BE2C (cell line): Measurements from ENCODE around the gene MAPK14. TPM values are rescaled to one million over a fixed set of nuclear protein-coding genes. Genes with fewer than 3 reads are reported as not detected.
"Not testable (repeated sequence)": the region's sequence is repeated elsewhere in the genome, so short reads cannot be mapped to it uniquely, and the experiment has no call there.

Experiments
- DNase-seq: peaks from one replicate; pipeline ENCODE4 v3.0.0-alpha.2; 2020
- H3K27me3 ChIP-seq: fragments of 250-450 bp; sonication (Bioruptor Pico); 2 replicates; pipeline ENCODE4 v1.5.1; 2020; ENCODE audit warnings: mild to moderate bottlenecking
- H3K36me3 ChIP-seq: fragments of 250-450 bp; sonication (Bioruptor Pico); 2 replicates; pipeline ENCODE4 v1.5.1; 2020; ENCODE audit warnings: mild to moderate bottlenecking
- H3K4me1 ChIP-seq: fragments of 250-450 bp; sonication (Bioruptor Pico); 2 replicates; pipeline ENCODE4 v1.5.1; 2020
- H3K4me3 ChIP-seq: 2 replicates; pipeline ENCODE4 v1.5.1; 2011; ENCODE audit warnings: low read depth, low read length
- H3K9me3 ChIP-seq: fragments of 250-450 bp; sonication (Bioruptor Pico); 2 replicates; pipeline ENCODE4 v1.5.1; 2020
- CTCF ChIP-seq: IDR thresholded peaks from 2 replicates; pipeline ENCODE4 v1.5.1; 2012; ENCODE audit warnings: mild to moderate bottlenecking, low read depth, low read length
- polyA plus RNA-seq: library from polyadenylated mRNA; unstranded; fragments of >200 nt; gene quantifications from one replicate; pipeline ENCODE4 v1.2.1, GENCODE V29; 2012; ENCODE audit warnings: low read depth, missing spikeins; ENCODE audit not compliant: insufficient read length, insufficient read depth

MAPK14 gene
- 33.7 TPM for polyA plus RNA-seq

- H3K4me3 ChIP-seq, result peak within 1 kb of the TSS; percentile 98
- peak; percentile 99 for DNase-seq
- no peaks in the 10 kb centered on the region; the same call in 1 of the 2 replicates for H3K36me3 ChIP-seq
- H3K27me3 ChIP-seq, result no peaks in the 10 kb centered on the region
- no peaks in the 10 kb centered on the region for H3K4me1 ChIP-seq
- peak; percentile 88 for TF ChIP-seq CTCF
- no peaks in the 10 kb centered on the region for H3K9me3 ChIP-seq
These were observed at the start of gene MAPK14 for GRCh38 chr6:36027501-36028087. MAPK14 (plus strand) TSS chr6:36027808; CDS start chr6:36028158, 350 bp downstream.

DNA sequence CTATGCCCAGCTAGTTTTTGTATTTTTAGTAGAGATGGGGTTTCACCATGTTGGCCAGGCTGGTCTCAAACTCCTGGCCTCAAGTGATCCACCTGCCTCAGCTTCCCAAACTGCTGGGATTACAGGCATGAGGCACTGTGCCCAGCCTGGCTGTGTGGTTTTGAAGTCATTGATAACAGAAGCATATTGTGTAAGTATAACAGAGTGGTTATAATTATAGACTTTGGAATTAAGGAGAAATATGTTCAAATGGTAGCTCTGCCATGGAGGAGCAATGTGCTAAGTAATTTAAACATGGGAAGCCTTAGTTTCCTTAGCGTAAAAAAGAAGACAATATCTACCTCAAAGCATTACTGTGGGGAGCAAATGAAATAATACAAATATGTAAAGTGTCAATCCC is 47.5 kb upstream of the MAPK14 start:
- not testable (repeated sequence) for DNase-seq, H3K4me3 ChIP-seq, H3K9me3 ChIP-seq, H3K36me3 ChIP-seq, H3K27me3 ChIP-seq, H3K4me1 ChIP-seq

DNA sequence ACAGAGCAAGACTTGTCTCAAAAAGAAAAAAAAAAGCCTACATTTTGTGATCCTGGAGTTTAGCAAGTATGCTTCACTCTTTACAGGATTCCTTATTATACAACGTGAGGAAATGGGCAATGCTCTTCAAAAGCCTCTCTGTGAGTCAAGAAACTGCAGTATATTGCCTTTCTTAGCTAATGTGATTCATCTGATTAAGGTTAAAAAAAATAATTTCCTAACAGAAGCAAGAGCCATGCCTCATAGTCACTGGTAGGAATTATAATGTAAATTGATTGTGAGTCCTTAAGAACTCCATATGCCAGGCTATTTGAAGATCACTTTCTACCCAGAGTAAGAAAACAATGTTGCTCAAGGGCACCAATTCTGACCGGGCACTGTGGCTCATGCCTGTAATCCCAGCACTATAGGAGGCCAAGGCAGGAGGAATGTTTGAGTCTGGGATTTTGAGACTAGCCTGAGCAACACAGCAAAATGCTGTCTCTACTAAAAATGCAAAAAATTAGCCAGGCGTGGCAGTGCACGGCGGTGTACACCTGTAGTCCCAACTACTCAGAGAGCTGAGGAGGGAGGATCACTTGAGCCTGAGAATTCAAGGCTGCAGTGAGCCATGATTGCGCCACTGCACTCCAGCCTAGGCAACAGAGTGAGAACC is 46.5 kb upstream of the MAPK14 start:
- no peaks in the 10 kb centered on the region for H3K4me1 ChIP-seq
- no peaks in the 10 kb centered on the region for H3K36me3 ChIP-seq
- no peaks in the 10 kb centered on the region for H3K27me3 ChIP-seq
- no peak for TF ChIP-seq CTCF
- no peak for DNase-seq
- H3K9me3 ChIP-seq, result no peaks in the 10 kb centered on the region
- no peak overlapping the region for H3K4me3 ChIP-seq

GRCh38 chr6:35984701-35985100 is 42.9 kb upstream of the MAPK14 start:
- no peak for DNase-seq
- Histone ChIP-seq H3K36me3 (no peaks in the 10 kb centered on the region), H3K27me3 (no peaks in the 10 kb centered on the region), H3K4me1 (no peaks in the 10 kb centered on the region), H3K9me3 (no peaks in the 10 kb centered on the region), H3K4me3 (no peak overlapping the region)
- no peak for TF ChIP-seq CTCF

GRCh38 chr6:35988047-35988446 is 39.6 kb upstream of the MAPK14 start:
- not testable (repeated sequence) for H3K9me3 ChIP-seq, DNase-seq, H3K27me3 ChIP-seq, H3K4me3 ChIP-seq, H3K36me3 ChIP-seq, H3K4me1 ChIP-seq

DNA sequence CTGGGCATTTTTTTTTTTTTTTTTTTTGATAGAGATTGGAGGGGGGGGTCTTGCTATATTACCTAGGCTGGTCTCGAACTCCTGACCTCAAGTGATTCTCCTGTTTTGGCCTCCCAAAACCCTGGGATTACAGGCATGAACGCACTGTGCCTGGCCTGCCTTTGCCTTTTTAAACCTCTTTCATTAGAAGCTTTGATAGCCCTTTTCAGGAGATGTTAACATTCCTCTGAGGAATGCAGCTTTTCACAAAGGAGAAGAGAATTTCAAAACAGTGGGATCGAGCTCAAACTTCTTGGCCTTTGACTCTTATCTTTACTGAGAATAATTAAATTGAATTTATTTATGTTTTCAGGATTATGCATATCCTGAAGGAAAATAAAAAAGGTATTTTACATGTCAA is 34.5 kb upstream of the MAPK14 start:
- no peak for DNase-seq
- Histone ChIP-seq H3K4me3 (no peak overlapping the region), H3K4me1 (no peaks in the 10 kb centered on the region), H3K27me3 (no peaks in the 10 kb centered on the region), H3K9me3 (no peaks in the 10 kb centered on the region), H3K36me3 (no peaks in the 10 kb centered on the region)
- no peak for TF ChIP-seq CTCF

DNA sequence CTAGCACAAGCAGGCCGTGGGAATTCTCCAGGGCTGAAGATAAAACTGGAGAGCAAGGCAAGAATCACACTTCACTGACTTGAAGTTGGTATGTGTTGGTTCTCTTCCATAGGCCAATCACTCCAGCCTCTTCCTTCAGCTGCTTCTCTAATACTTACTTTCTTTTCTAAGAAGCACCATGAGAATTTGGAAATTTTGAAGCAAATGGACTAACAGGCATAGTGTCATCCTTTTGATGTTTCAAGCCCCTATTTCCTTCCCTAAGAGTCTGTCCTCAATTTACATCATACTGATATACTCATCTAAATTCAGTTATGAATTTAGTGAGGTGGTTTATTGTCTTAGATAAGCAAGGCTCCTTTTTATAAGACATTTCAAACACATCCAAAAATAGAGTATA is 27.2 kb upstream of the MAPK14 start:
- Histone ChIP-seq H3K36me3 (no peaks in the 10 kb centered on the region), H3K27me3 (no peaks in the 10 kb centered on the region), H3K9me3 (no peaks in the 10 kb centered on the region), H3K4me1 (no peaks in the 10 kb centered on the region), H3K4me3 (no peak overlapping the region)
- TF ChIP-seq CTCF, result no peak
- DNase-seq, result no peak
